Astrocyte (in vitro differentiated cells and primary cell): ENCODE measurements around the gene TIPARP. TPM values are rescaled to one million over a fixed set of nuclear protein-coding genes. Genes with fewer than 3 reads are reported as not detected.
A peak's percentile ranks its signal among the peaks of the same experiment; 100 is the strongest.
"Not testable (repeated sequence)": the region's sequence is repeated elsewhere in the genome, so short reads cannot be mapped to it uniquely, and the experiment has no call there.

Experiments
- DNase-seq: peaks from one replicate; pipeline ENCODE4 v3.0.0-alpha.2; 2010; ENCODE audit warnings: low read depth
- FAIRE-seq: peaks from 2 replicates; lab custom pipeline; 2011; peaks lifted over from hg19 to GRCh38; lab: Jason Lieb, UNC
- H2AFZ ChIP-seq: 2 replicates; pipeline ENCODE4 v1.6.0; 2012; ENCODE audit warnings: low read depth, low read length, inconsistent platforms
- H3K27ac ChIP-seq: 2 replicates; pipeline ENCODE4 v1.5.1; 2011; ENCODE audit warnings: low read depth, low read length, inconsistent platforms
- H3K27me3 ChIP-seq: 2 replicates; pipeline ENCODE4 v1.6.0; 2011; ENCODE audit warnings: low read length, inconsistent platforms; ENCODE audit not compliant: insufficient read depth
- H3K36me3 ChIP-seq: 2 replicates; pipeline ENCODE4 v1.5.1; 2011; ENCODE audit warnings: low read length, inconsistent platforms; ENCODE audit not compliant: insufficient read depth
- H3K4me1 ChIP-seq: 2 replicates; pipeline ENCODE4 v1.5.1; 2011; ENCODE audit warnings: low read length, inconsistent platforms; ENCODE audit not compliant: insufficient read depth
- H3K4me2 ChIP-seq: 2 replicates; pipeline ENCODE4 v1.6.0; 2012; ENCODE audit warnings: low read length, inconsistent platforms
- H3K4me3 ChIP-seq: 2 replicates; pipeline ENCODE4 v1.5.1; 2011; ENCODE audit warnings: low read depth, mild to moderate bottlenecking, low read length, inconsistent platforms; ENCODE audit not compliant: insufficient read depth
- H3K79me2 ChIP-seq: 2 replicates; pipeline ENCODE4 v1.6.0; 2012; ENCODE audit warnings: mild to moderate bottlenecking, low read length, inconsistent platforms; ENCODE audit not compliant: insufficient read depth
- H3K9ac ChIP-seq: 2 replicates; pipeline ENCODE4 v1.6.0; 2012; ENCODE audit warnings: mild to moderate bottlenecking, low read length, inconsistent platforms
- H3K9me3 ChIP-seq: 2 replicates; pipeline ENCODE4 v1.5.1; 2012; ENCODE audit warnings: low read depth, mild to moderate bottlenecking, low read length, inconsistent platforms; ENCODE audit not compliant: insufficient read depth
- H4K20me1 ChIP-seq: 2 replicates; pipeline ENCODE4 v1.6.0; 2012; ENCODE audit warnings: low read length, inconsistent platforms; ENCODE audit not compliant: insufficient read depth
- H3K27ac Mint-ChIP-seq: one replicate; pipeline ENCODE4 v1.8.0; 2021; ENCODE audit warnings: mild to moderate bottlenecking, mixed read lengths; ENCODE audit not compliant: unreplicated experiment
- H3K27me3 Mint-ChIP-seq: one replicate; pipeline ENCODE4 v1.8.0; 2021; ENCODE audit warnings: low read depth, mixed read lengths; ENCODE audit not compliant: unreplicated experiment
- H3K36me3 Mint-ChIP-seq: one replicate; pipeline ENCODE4 v1.8.0; 2021; ENCODE audit warnings: low read depth, mixed read lengths; ENCODE audit not compliant: unreplicated experiment
- H3K4me1 Mint-ChIP-seq: one replicate; pipeline ENCODE4 v1.8.0; 2021; ENCODE audit warnings: low read depth, mixed read lengths; ENCODE audit not compliant: unreplicated experiment
- H3K4me3 Mint-ChIP-seq: one replicate; pipeline ENCODE4 v1.8.0; 2021; ENCODE audit warnings: mild to moderate bottlenecking, moderate library complexity, mixed read lengths; ENCODE audit not compliant: unreplicated experiment
- H3K9me3 Mint-ChIP-seq: one replicate; pipeline ENCODE4 v1.8.0; 2021; ENCODE audit warnings: mild to moderate bottlenecking, mixed read lengths; ENCODE audit not compliant: unreplicated experiment
- EZH2 ChIP-seq: IDR thresholded peaks from 2 replicates; pipeline ENCODE4 v1.6.1; 2012; ENCODE audit warnings: mild to moderate bottlenecking, low read length, inconsistent platforms; ENCODE audit not compliant: insufficient read depth
- total RNA-seq: library from RNA; stranded (reverse); gene quantifications from 2 replicates; pipeline ENCODE4 v1.2.1, GENCODE V29; 2021
- TF ChIP-seq, protein P1 (sequence below): IDR thresholded peaks from 2 replicates; pipeline ENCODE4 v1.5.1; 2011; ENCODE audit warnings: low read depth, mild to moderate bottlenecking, inconsistent platforms, low read length, moderate library complexity; ENCODE audit not compliant: insufficient read depth

The TIPARP gene
- total RNA-seq, 1 donor from 2014 or later = 74.2 TPM

DNA sequence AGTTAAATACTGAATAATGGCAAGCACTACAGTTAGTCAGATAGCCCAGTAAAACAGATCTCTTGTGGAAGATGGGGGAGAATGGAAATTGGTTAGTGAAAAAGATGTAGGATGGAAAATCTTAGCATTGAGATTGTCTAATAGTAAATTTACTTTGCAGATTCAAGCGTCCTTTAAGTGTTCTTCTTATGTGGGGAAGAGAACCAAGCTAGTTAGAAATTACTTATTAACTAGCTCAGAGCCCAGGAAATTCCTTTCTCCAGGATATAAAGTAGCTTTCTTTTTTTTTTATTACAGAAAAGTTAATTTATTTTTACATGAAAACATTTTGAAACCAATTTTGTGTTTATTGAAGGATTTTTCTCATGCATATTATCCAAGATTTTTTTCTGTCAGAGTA is 36.7 kb downstream of the TIPARP start:
- Histone ChIP-seq H2AFZ (no peak overlapping the region), H3K36me3 (peaks cover 38% of the 10 kb centered on the region), H3K79me2 (no peaks in the 10 kb centered on the region), H3K9me3 (no peaks in the 10 kb centered on the region), H4K20me1 (peaks cover 3% of the 10 kb centered on the region), H3K4me1 (no peaks in the 10 kb centered on the region), H3K27ac (no peak overlapping the region), H3K9ac (no peak overlapping the region), H3K4me2 (no peak overlapping the region), H3K27me3 (no peaks in the 10 kb centered on the region), H3K4me3 (no peak overlapping the region)
- H3K36me3 Mint-ChIP-seq = peaks cover 13% of the 10 kb centered on the region
- no peaks in the 10 kb centered on the region for H3K9me3 Mint-ChIP-seq
- DNase-seq (no peak), FAIRE-seq (peak; percentile 80)
- no peak overlapping the region for H3K4me3 Mint-ChIP-seq
- peak overlapping the region; percentile 87 for H3K27ac Mint-ChIP-seq
- TF ChIP-seq EZH2 = no peak
- TF ChIP-seq, protein P1, sequence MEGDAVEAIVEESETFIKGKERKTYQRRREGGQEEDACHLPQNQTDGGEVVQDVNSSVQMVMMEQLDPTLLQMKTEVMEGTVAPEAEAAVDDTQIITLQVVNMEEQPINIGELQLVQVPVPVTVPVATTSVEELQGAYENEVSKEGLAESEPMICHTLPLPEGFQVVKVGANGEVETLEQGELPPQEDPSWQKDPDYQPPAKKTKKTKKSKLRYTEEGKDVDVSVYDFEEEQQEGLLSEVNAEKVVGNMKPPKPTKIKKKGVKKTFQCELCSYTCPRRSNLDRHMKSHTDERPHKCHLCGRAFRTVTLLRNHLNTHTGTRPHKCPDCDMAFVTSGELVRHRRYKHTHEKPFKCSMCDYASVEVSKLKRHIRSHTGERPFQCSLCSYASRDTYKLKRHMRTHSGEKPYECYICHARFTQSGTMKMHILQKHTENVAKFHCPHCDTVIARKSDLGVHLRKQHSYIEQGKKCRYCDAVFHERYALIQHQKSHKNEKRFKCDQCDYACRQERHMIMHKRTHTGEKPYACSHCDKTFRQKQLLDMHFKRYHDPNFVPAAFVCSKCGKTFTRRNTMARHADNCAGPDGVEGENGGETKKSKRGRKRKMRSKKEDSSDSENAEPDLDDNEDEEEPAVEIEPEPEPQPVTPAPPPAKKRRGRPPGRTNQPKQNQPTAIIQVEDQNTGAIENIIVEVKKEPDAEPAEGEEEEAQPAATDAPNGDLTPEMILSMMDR = no peak
- H3K27me3 Mint-ChIP-seq = no peaks in the 10 kb centered on the region
- H3K4me1 Mint-ChIP-seq = peaks cover 5% of the 10 kb centered on the region

DNA sequence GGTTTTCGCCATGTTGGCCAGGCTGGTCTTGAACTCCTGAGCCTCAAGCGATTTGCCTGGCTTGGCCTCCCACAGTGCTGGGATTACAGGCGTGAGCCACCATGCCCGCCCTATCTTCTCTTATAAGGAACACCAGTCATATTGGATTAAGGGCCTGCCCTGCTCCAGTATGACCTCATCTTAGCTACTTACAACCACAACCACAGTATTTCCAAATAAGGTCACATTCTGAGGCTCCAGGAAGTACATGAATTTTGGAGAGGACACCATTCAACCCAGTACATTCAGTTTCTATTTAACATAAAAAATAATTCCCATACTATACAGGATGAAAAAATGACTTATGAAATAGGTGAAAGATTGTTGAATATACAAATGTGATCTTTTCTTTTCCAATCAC is 37.6 kb downstream of the TIPARP start:
- not testable (repeated sequence) for H4K20me1 ChIP-seq, H3K9ac ChIP-seq, H3K27ac ChIP-seq, H3K4me3 ChIP-seq, H3K9me3 Mint-ChIP-seq, H3K79me2 ChIP-seq, H3K4me1 ChIP-seq, H3K9me3 ChIP-seq, H2AFZ ChIP-seq, H3K4me1 Mint-ChIP-seq, DNase-seq, H3K27me3 ChIP-seq, H3K4me3 Mint-ChIP-seq, H3K27me3 Mint-ChIP-seq, H3K4me2 ChIP-seq, H3K27ac Mint-ChIP-seq
- FAIRE-seq = peak; percentile 84
- H3K36me3 ChIP-seq = peaks cover 36% of the 10 kb centered on the region
- peaks cover 15% of the 10 kb centered on the region for H3K36me3 Mint-ChIP-seq

DNA sequence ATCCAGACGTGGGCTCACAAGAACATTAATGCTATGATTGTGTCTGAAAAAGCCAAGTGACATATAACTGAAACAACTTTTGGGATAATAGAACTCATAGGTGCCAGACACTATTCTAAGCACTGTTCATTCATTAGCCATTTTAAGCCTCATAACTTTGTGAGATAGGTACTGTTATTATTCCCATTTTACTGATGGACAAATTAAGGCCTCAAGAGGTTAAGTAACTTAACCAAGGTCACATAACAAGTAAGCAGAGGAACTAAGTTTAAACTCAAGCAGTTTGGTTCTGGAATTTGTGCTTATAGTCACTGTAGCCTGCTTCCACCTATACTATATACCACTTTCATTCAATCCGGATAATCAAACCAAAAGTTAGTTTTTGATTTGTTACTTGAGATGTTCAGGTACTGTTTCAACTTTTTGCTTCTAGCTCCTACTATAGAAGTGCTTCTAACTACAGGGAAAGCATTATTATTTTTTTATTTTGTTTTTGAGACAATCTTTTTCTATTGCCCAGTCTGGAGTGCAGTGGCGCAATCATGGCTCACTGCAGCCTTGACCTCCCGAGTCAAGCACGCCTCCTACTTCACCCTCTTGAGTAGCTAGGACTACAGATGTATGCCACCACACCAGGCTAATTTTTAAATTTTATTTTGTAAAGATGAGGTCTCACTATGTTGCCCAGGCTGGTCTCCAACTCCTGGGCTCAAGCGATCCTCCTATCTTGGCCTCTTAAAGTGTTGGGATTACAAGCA is 41.9 kb downstream of the TIPARP start:
- H3K9me3 Mint-ChIP-seq = no peaks in the 10 kb centered on the region
- TF ChIP-seq EZH2 = no peak
- TF ChIP-seq, protein P1 = no peak
- no peaks in the 10 kb centered on the region for H3K79me2 ChIP-seq
- no peaks in the 10 kb centered on the region for H3K27me3 ChIP-seq
- no peak for FAIRE-seq
- H3K9me3 ChIP-seq = no peaks in the 10 kb centered on the region
- peaks cover 24% of the 10 kb centered on the region for H3K36me3 ChIP-seq
- H3K9ac ChIP-seq = no peak overlapping the region
- H4K20me1 ChIP-seq = no peaks in the 10 kb centered on the region
- no peak overlapping the region for H3K4me3 ChIP-seq
- DNase-seq = no peak
- no peak overlapping the region for H2AFZ ChIP-seq
- no peaks in the 10 kb centered on the region for H3K27me3 Mint-ChIP-seq
- H3K4me1 ChIP-seq = no peaks in the 10 kb centered on the region
- peaks cover 14% of the 10 kb centered on the region for H3K36me3 Mint-ChIP-seq
- H3K4me1 Mint-ChIP-seq = peaks cover 15% of the 10 kb centered on the region
- no peak overlapping the region for H3K27ac ChIP-seq
- no peak overlapping the region for H3K27ac Mint-ChIP-seq
- no peak overlapping the region for H3K4me3 Mint-ChIP-seq
- no peak overlapping the region for H3K4me2 ChIP-seq
